ENCODE results near the gene ARHGAP42. TPM values are rescaled to one million over a fixed set of nuclear protein-coding genes. Genes with fewer than 3 reads are reported as not detected.

The ARHGAP42 gene
- total and polyA plus RNA-seq, 2 of the 4 experiments (the other 2 are of a cell fraction) = 2.9 to 7.3 TPM

DNA sequence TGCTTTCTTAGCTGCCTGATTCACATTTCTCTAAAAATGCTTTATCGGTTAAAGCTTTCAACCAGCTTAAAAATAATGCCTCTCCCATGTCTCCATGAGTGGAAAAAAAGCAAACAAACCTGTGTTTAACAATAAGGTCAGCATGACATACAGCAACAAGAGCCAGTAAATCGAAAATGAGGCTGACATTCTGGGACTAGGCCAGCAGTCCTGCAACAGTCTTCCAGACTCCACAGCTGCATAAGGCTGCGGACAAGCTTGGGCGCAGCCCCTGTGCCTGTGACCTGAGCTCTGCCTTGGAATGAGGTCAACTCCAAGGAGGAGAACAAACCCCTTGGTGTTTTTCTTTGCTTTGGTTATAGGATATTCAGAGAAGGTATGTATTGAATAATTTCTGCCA lies 347.0 kb downstream of the ARHGAP42 start:
- no peak for DNase-seq
- no peak for ATAC-seq (ENCODE audit: low read depth)
- Histone ChIP-seq H2BK20ac (ENCODE audit: low read depth, low read length) (no peak overlapping the region), H3K23ac (ENCODE audit: low read depth, low read length) (no peak overlapping the region), H3K9ac (ENCODE audit: low read depth, low read length) (no peak overlapping the region), H2AK9ac (replicated peaks; ENCODE audit: low read depth, low read length, poor library complexity) (no peak overlapping the region), H4K91ac (ENCODE audit: insufficient read depth, low read depth, low read length) (no peak overlapping the region), H3K4me2 (ENCODE audit: low read depth, low read length) (no peak overlapping the region), H3K36me3 (ENCODE audit: control insufficient read depth, insufficient read depth, low read length) (no peaks in the 10 kb centered on the region), H3K9me1 (ENCODE audit: insufficient read depth, low read length) (no peaks in the 10 kb centered on the region), H2BK15ac (ENCODE audit: low read depth, low read length) (no peak overlapping the region), H2AFZ (replicated peaks; ENCODE audit: low read length, poor library complexity) (peak overlapping the region; percentile 65), H3K9me3 (ENCODE audit: control insufficient read depth, insufficient read depth, low read length) (no peaks in the 10 kb centered on the region), H3K14ac (replicated peaks; ENCODE audit: low read depth, low read length) (no peak overlapping the region), H3K18ac (ENCODE audit: low read depth, low read length) (no peak overlapping the region), H4K5ac (ENCODE audit: low read depth, low read length) (no peak overlapping the region), H3K56ac (ENCODE audit: extremely low read depth, insufficient read depth, low read length) (no peak overlapping the region), H2BK120ac (ENCODE audit: low read depth, low read length) (no peak overlapping the region), H3K4ac (ENCODE audit: low read depth, low read length) (no peak overlapping the region), H3K79me1 (ENCODE audit: low read depth in 1 of 2, low read length in 2 of 2) (no peaks in the 10 kb centered on the region), H3K27me3 (ENCODE audit: control insufficient read depth, insufficient read depth, low read length) (no peaks in the 10 kb centered on the region), H3K27ac (ENCODE audit: insufficient read depth, low read length) (no peak overlapping the region), H2AK5ac (ENCODE audit: low read depth, low read length) (no peak overlapping the region), H4K20me1 (ENCODE audit: insufficient read depth, low read length) (no peaks in the 10 kb centered on the region), H3K4me1 (ENCODE audit: control insufficient read depth, insufficient read depth, low read length) (no peaks in the 10 kb centered on the region), H4K8ac (ENCODE audit: low read depth in 2 of 2, low read length in 2 of 2) (no peak overlapping the region), H2BK5ac (ENCODE audit: low read depth, low read length, poor library complexity, severe bottlenecking) (no peak overlapping the region), H3K4me3 (ENCODE audit: insufficient read depth, low read depth, low read length) (no peak overlapping the region)
- CTCF ChIA-PET = interaction anchor here (0.6 kb wide), 1 partner anchor 222 kb away, joined by 3 read pairs; no protein-coding TSS in a partner anchor
- in situ Hi-C loops (cut with MboI; ENCODE audit: low sequenced_read_pairs) (no loop called here), intact Hi-C loops (cut with micrococcal nuclease) (no loop called here), dilution Hi-C loops (cut with HindIII; ENCODE audit: low sequenced_read_pairs, unreplicated experiment) (no loop called here)
- BruUV-seq (replicated peaks) = no TSS peak
- TF ChIP-seq RFX5 (IDR thresholded peaks at IDR 0.05; ENCODE audit: low read depth, low read length) (no peak), BHLHE40 (IDR thresholded peaks at IDR 0.05; ENCODE audit: low read depth, low read length) (no peak)
- POLR2A ChIA-PET (ENCODE audit: unreplicated experiment) = interaction anchor here (0.5 kb wide), 1 partner anchor 209 kb away, joined by 3 read pairs; no protein-coding TSS in a partner anchor
- 38% methylated on average over 2 of the region's 4 CpGs; no CpG with 5 or more reads in 1 of the 2 experiments for WGBS, 2 experiments (ENCODE audit: extremely low coverage in 2 of 2, insufficient read length in 1 of 2)

Measured in IMR-90 (cell line).